Chondrocyte (in vitro differentiated cells): ENCODE results near the gene COL5A3. TPM values are rescaled to one million over a fixed set of nuclear protein-coding genes. Genes with fewer than 3 reads are reported as not detected.
"Not testable (repeated sequence)": the region's sequence is repeated elsewhere in the genome, so short reads cannot be mapped to it uniquely, and the experiment has no call there.

Experiments used
- DNase-seq: peaks from one replicate; pipeline ENCODE4 v3.0.0; 2021; ENCODE audit warnings: mixed read lengths, low spot score
- H3K27ac Mint-ChIP-seq: one replicate; pipeline ENCODE4 v1.8.0; 2021; ENCODE audit warnings: mild to moderate bottlenecking, moderate library complexity, mixed read lengths; ENCODE audit not compliant: unreplicated experiment
- H3K27me3 Mint-ChIP-seq: 2 replicates; pipeline ENCODE4 v1.8.0; 2021; ENCODE audit warnings: low read depth, mixed read lengths
- H3K36me3 Mint-ChIP-seq: 2 replicates; pipeline ENCODE4 v1.8.0; 2021; ENCODE audit warnings: low read depth, mixed read lengths
- H3K4me1 Mint-ChIP-seq: 2 replicates; pipeline ENCODE4 v1.8.0; 2021; ENCODE audit warnings: low read depth, mild to moderate bottlenecking, mixed read lengths
- H3K4me3 Mint-ChIP-seq: one replicate; pipeline ENCODE4 v1.8.0; 2021; ENCODE audit warnings: mild to moderate bottlenecking, moderate library complexity, mixed read lengths; ENCODE audit not compliant: unreplicated experiment
- H3K9me3 Mint-ChIP-seq: 2 replicates; pipeline ENCODE4 v1.8.0; 2021; ENCODE audit warnings: low read depth, mixed read lengths
- total RNA-seq: library from RNA; stranded (reverse); gene quantifications from 3 replicates; pipeline ENCODE4 v1.2.1, GENCODE V29; 2021
- TF ChIP-seq, protein P1 (sequence below): fragments of 200-600 bp; sonication (generic); IDR thresholded peaks from 2 replicates; pipeline ENCODE4 v1.5.0; 2021; ENCODE audit warnings: antibody characterized with exemption, mild to moderate bottlenecking, moderate library complexity

The COL5A3 gene
- total RNA-seq, 1 donor from 2014 or later: 65.9 TPM

DNA sequence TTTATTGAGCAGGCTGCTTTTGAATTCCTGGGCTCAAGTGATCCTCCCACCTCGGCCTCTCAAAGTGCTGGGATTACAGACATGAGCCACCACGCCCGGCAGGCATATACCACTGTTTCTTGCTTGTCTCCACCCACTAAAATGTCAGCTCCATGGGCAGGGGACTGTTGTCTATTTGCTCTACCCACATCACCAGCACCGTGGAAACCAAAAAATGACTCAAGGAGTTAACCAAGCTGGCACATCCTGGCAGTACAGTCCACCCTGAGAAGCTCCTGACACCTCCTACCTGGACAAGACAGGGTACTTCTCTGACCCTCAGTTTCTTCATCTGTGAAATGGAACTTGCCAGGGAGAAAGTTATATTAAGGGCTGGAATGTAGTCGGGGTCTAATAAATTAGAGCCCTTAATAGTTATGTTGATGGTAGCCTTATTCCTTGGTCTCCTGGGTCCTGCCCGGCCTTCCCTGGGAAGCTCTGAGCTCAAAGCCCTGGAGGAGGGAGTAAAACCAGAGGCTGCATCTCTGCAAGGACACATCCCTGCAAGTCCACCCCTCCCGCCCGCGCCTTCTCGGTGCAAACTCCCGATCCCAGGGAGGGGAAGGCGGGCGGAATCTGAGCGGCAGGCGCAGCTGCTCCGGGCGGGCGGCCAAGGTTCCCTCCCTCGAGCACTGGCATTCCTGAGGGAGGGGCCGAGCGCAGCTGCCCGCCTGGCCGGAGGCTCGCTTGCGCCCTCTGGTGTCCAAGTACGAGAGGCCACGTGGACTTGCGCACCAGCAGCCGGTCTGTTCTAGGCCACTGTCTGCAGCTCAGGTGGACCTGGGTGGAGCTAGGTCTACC, 17.1 kb upstream of the COL5A3 start:
- peaks cover 7% of the 10 kb centered on the region for H3K4me1 Mint-ChIP-seq
- H3K9me3 Mint-ChIP-seq: no peaks in the 10 kb centered on the region
- DNase-seq: peak; percentile 98
- no peak overlapping the region for H3K27ac Mint-ChIP-seq
- TF ChIP-seq, protein P1, sequence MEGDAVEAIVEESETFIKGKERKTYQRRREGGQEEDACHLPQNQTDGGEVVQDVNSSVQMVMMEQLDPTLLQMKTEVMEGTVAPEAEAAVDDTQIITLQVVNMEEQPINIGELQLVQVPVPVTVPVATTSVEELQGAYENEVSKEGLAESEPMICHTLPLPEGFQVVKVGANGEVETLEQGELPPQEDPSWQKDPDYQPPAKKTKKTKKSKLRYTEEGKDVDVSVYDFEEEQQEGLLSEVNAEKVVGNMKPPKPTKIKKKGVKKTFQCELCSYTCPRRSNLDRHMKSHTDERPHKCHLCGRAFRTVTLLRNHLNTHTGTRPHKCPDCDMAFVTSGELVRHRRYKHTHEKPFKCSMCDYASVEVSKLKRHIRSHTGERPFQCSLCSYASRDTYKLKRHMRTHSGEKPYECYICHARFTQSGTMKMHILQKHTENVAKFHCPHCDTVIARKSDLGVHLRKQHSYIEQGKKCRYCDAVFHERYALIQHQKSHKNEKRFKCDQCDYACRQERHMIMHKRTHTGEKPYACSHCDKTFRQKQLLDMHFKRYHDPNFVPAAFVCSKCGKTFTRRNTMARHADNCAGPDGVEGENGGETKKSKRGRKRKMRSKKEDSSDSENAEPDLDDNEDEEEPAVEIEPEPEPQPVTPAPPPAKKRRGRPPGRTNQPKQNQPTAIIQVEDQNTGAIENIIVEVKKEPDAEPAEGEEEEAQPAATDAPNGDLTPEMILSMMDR: peak; percentile 94
- peaks cover 4% of the 10 kb centered on the region for H3K27me3 Mint-ChIP-seq
- H3K4me3 Mint-ChIP-seq: no peak overlapping the region
- H3K36me3 Mint-ChIP-seq: no peaks in the 10 kb centered on the region

DNA sequence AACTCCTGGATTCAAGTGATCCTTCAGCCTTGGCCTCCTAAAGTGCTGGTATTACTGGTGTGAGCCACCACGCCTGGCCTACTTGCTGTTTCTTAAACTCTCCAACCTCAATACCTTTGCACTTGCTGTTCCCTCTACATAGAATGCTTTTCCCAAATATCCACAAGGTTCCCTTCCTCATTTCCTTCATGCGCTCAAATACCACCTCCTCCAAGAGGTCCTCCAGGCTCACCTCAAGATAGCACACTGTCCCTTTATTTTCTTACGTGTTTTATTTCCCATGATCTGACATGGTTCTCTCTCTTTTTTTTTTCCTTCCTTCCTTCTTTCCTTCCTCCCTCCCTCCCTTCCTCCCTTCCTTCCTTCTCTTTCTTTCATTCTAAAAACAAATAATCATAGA, 16.4 kb upstream of the COL5A3 start:
- DNase-seq: no peak
- peaks cover 7% of the 10 kb centered on the region for H3K4me1 Mint-ChIP-seq
- no peaks in the 10 kb centered on the region for H3K9me3 Mint-ChIP-seq
- H3K27ac Mint-ChIP-seq: no peak overlapping the region
- H3K36me3 Mint-ChIP-seq: no peaks in the 10 kb centered on the region
- TF ChIP-seq, protein P1: no peak
- H3K4me3 Mint-ChIP-seq: no peak overlapping the region
- H3K27me3 Mint-ChIP-seq: no peaks in the 10 kb centered on the region

DNA sequence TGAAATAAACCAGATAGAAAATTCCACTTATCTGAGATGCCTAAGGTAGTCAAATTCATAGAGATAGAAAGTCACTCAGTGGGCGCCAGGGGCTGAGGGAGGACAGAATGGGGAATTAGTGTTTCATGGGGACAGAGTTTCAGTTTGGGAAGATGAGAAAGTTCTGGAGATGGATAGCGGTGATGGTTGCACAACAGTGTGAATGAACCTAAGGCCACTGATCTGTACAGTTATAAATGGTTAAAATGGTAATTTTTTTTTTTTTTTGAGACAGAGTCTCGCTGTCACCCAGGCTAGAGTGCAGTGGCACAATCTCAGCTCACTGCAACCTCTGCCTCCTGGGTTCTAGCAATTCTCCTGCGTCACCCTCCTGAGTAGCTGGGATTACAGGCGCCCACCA, 12.8 kb upstream of the COL5A3 start:
- H3K27ac Mint-ChIP-seq, H3K27me3 Mint-ChIP-seq, H3K4me3 Mint-ChIP-seq, H3K36me3 Mint-ChIP-seq, DNase-seq, H3K9me3 Mint-ChIP-seq: not testable (repeated sequence)
- peaks cover 11% of the 10 kb centered on the region for H3K4me1 Mint-ChIP-seq

DNA sequence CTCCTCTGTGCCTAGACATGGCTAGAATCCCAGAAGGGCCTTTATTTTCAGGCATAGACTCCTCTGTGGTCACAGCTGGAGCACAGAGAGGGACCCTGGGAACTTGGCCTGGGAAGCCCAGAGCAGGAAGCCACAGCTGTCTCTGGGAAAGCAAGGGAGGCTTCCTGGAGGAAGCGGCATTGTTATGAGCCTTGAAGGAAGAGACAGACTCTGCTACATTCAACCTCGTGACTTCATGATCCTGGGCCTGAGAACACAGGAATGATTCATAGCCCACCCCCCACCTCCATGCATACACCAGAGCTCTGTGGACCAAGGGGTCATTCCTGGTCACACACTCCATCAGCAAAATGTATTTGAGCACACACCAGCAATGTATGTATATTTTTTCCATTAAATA, 11.6 kb upstream of the COL5A3 start:
- peak; percentile 27 for DNase-seq
- Mint-ChIP-seq H3K4me3 (no peak overlapping the region), H3K27me3 (no peaks in the 10 kb centered on the region), H3K27ac (no peak overlapping the region), H3K4me1 (peaks cover 5% of the 10 kb centered on the region), H3K9me3 (no peaks in the 10 kb centered on the region), H3K36me3 (no peaks in the 10 kb centered on the region)
- TF ChIP-seq, protein P1: no peak

DNA sequence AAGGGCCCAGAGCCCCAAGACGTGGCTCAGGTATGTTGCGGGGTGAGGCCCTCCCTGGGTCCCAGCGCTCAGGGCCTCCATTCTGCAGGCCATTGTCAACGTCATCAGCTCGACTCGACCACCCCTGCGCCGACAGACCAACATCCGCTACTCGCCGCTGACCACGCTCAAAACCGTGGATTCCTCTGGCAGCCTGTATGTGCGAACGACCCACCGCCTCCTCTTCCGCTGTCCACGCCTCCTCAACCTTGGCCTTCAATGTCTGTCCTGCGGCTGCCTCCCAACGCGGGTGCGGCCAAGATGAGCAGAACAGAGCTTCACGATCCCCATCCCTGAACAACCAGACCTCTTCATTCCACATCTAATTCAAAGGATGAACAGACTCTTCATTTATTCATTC, 11.1 kb upstream of the COL5A3 start:
- no peaks in the 10 kb centered on the region for H3K9me3 Mint-ChIP-seq
- no peak overlapping the region for H3K27ac Mint-ChIP-seq
- peak; percentile 77 for DNase-seq
- H3K36me3 Mint-ChIP-seq: no peaks in the 10 kb centered on the region
- TF ChIP-seq, protein P1: no peak
- H3K4me3 Mint-ChIP-seq: no peak overlapping the region
- peaks cover 5% of the 10 kb centered on the region for H3K4me1 Mint-ChIP-seq
- H3K27me3 Mint-ChIP-seq: no peaks in the 10 kb centered on the region

DNA sequence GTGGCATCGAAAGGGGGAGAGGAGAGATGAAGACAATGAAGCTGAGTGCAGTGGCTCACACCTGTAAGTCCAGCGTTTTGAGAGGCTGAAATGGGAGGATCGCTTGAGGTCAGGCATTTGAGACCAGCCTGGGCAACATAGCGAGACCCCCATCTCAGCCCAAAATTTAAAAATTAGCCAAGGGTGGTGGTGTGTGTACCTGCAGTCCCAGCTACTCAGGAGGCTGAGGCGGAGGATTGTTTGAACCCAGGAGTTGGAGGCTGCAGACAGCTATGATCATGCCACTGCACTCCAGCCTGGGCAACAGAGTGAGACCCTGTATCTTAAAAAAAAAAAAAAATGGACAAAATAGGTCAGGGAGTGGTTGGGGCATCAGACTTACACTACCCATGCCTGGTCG, 10.5 kb upstream of the COL5A3 start:
- no peaks in the 10 kb centered on the region for H3K27me3 Mint-ChIP-seq
- TF ChIP-seq, protein P1: no peak
- no peak overlapping the region for H3K27ac Mint-ChIP-seq
- H3K4me3 Mint-ChIP-seq: no peak overlapping the region
- H3K4me1 Mint-ChIP-seq: peaks cover 5% of the 10 kb centered on the region
- H3K9me3 Mint-ChIP-seq: no peaks in the 10 kb centered on the region
- H3K36me3 Mint-ChIP-seq: no peaks in the 10 kb centered on the region
- DNase-seq: no peak
